Erythroblast (primary cell): ENCODE results near the gene SPINK14.

Experiments
- DNase-seq, 2 experiments: peaks; one replicate each; lab custom pipeline; 2025; lab: John Stamatoyannopoulos, UW
- GATA1 ChIP-seq: IDR thresholded peaks from 2 replicates; pipeline ENCODE4 v1.6.1; 2011; ENCODE audit warnings: low read depth, mild to moderate bottlenecking, control low read depth, low read length, moderate library complexity
- POLR2A ChIP-seq: IDR thresholded peaks from 2 replicates; pipeline ENCODE4 v1.6.1; 2011; ENCODE audit warnings: mild to moderate bottlenecking, low read length

SPINK14 gene

GRCh38 chr5:148209151-148209770 lies 40.9 kb downstream of the SPINK14 start:
- DNase-seq: no peak
- TF ChIP-seq POLR2A (no peak), GATA1 (no peak)

DNA sequence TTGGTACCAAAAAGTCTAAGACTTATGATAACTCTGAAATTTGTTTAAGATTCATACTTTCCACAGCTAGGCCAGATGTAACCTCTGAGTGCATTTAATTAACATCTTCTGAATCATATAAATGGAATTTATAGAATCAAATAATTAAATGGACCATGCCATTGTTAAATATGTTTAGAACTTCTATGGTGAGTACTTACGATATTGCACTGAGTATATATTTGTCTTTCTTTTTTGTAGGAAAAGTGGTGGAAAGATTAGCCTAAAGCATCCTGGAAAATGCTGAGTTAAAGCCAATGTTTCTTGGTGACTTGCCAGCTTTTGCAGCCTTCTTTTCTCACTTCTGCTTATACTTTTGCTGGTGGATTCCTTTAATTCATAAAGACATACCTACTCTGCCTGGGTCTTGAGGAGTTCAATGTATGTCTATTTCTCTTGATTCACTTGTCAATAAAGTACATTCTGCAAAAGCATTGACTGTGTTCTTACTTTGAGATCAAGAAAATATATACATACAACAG lies 46.4 kb downstream of the SPINK14 start:
- DNase-seq: no peak
- no peak for TF ChIP-seq POLR2A
- no peak for TF ChIP-seq GATA1

DNA sequence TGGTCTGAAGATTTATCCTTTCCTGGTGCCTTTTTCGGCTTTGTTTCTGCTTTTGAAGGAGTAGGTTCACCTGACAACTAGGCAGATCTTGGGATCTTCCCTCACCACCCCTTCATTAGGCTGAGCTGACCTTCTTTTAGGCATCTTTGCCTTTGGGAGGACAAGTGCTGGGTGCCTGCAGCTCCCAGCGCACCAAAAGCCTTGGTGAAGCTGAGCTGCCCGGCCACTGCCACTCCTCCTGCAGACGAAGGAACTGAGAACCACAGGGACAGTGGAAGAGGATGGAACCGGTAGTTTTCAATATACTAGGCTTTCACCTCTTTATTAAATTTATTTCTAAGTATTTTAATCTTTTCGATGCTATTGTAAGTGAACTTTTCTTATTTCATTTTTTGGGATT lies 53.2 kb downstream of the SPINK14 start:
- no peak for DNase-seq
- TF ChIP-seq GATA1 (no peak), POLR2A (no peak)

GRCh38 chr5:148224117-148224742 lies 55.9 kb downstream of the SPINK14 start:
- no peak for DNase-seq
- TF ChIP-seq GATA1: no peak
- TF ChIP-seq POLR2A: no peak
